Suprapubic skin (tissue), 4 donors: Measurements from ENCODE around the gene GRIA4.

Experiments used
- CTCF ChIP-seq, 2 donors: fragments of 200-600 bp in 1 of 2; fragments of 450-650 bp in 1 of 2; sonication (generic) in 1 of 2; IDR thresholded peaks; one replicate each; pipeline ENCODE4 v1.5.1; 2016 to 2019; ENCODE audit warnings: antibody characterized with exemption in 2 of 2, mild to moderate bottlenecking in 1 of 2, moderate library complexity in 1 of 2
- EP300 ChIP-seq: sonication (generic); formaldehyde crosslinking; IDR thresholded peaks from one replicate; pipeline ENCODE4 v1.6.1; 2017; ENCODE audit warnings: antibody characterized with exemption
- POLR2A ChIP-seq, 2 donors: fragments of 450-650 bp; IDR thresholded peaks; one replicate each; pipeline ENCODE4 v1.6.1; 2017; ENCODE audit warnings: antibody characterized with exemption in 2 of 2, mild to moderate bottlenecking in 2 of 2, moderate library complexity in 2 of 2
- POLR2AphosphoS5 ChIP-seq, 3 donors: sonication (generic); formaldehyde crosslinking; IDR thresholded peaks; one replicate each; pipeline ENCODE4 v1.6.1; 2017; ENCODE audit warnings: antibody characterized with exemption in 3 of 3

DNA sequence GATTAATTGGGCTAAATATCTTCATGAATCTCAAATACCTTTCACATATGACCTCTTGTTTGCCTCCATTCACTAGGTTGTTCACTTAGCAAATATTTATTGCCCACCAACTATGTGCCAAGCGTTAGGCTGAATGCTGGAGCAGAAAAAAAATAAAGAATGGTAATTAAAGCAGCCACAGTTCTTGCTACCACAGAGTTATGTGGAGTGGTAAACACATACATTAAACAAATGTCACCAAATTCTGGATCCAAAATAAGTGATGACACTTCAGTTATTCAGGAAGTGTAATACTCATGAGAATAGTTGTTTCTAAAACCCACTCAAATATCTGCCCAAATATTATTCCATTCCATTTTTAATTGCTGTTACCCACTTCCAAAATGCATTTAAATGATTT lies 128.4 kb downstream of the GRIA4 start:
- TF ChIP-seq CTCF (IDR thresholded peaks at IDR 0.05) (no peak), EP300 (no peak), POLR2AphosphoS5 (IDR thresholded peaks at IDR 0.05) (no peak), POLR2A (IDR thresholded peaks at IDR 0.05) (no peak)
